NCI-H345 treated with DMSO at 0.1 percent for 48 hours (cell line): Measurements from ENCODE around the gene RSPH1.

Experiments used
- DNase-seq: peaks from one replicate; lab custom pipeline; 2025; ENCODE audit not compliant: unreplicated experiment; lab: John Stamatoyannopoulos, UW

Gene RSPH1

DNA sequence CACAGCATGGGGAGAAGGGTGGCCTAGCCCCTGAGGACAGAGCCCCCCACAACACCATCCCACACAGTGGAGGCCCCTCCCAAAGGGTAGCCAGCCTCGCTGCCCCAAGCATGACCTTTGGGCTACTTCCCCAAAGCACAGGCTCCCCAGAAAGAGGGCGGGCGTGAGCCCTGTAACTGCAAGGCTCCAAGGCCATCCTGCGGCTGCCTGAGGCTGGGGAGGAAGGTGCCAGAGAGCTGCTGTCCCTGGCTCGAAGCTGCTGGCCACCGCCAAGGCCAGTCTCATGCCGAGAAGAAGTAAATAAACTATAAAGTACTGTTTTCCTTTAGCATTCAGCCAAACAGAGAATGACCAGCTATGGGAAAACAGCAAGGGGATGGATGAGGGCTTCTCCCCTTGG is 64.8 kb downstream of the RSPH1 start:
- DNase-seq: no peak

DNA sequence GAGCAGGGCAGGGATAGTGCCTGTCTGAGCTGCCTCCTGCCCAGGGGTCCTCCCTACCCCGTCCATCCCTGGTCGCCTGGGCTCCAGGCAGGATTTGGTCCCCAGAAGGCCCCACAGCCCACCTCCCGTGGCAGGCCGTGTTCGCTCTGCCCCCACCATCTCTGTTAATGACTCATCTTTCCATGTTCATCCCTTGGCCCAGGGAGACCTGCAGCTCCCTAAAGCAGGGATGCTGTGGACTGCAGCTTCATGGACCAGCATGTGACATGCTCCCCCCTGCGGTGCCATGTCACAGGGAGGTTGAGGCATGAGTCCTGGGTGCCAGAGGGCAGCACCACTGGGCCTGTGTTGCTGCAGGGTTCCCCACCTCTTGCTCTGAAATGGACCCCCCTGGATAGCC is 65.5 kb downstream of the RSPH1 start:
- no peak for DNase-seq

DNA sequence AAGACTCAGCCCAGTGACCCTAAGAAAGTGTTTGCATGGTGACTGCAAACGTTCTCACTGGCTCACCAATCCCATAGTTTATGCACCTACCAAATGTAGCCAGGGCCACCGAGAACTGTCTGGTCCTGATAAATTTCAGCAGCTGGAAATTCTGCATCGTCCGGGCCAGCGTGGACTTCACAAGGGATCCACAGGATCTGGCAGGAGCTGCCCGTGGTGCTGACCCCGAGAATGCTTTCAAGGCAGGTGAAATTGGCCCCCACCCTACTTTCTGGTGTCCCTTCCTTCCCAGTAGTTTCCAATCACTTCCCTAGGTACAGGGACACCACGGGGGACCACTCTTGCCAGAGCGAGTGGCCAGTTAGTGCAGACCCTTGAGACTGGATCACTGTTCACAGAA is 66.2 kb downstream of the RSPH1 start:
- DNase-seq: no peak

- DNase-seq: no peak
These were observed 67.0 kb downstream of the RSPH1 start for GRCh38 chr21:42429021-42429420.

DNA sequence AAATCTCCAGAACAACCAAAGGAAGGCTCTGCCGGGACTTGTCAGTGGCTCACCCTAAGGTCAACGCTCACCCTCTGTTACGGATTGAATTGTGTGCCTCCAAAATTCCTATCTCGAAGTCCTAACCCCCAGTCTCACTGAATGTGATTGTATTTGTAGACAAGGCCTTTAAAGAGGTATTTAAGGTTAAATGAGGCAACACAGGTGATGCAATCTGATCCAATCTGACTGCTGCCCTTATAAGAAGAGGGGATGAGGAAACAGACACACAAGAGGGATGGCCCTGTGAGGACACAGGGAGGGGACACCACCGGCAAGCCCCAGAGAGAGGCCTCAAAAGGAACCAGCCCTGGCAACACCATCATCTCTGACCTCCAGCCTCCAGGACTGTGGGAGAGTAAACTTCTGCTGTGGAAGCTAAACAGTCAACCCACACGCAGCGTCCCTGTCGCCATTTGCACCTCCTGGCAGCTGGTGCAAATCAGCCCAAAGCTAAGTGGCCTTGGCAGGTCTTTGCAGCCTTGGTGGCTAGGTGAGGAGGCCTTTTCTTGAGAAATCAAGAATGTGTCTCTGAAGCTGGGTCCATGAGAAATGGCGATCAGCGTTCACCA is 68.1 kb downstream of the RSPH1 start:
- DNase-seq: no peak

DNA sequence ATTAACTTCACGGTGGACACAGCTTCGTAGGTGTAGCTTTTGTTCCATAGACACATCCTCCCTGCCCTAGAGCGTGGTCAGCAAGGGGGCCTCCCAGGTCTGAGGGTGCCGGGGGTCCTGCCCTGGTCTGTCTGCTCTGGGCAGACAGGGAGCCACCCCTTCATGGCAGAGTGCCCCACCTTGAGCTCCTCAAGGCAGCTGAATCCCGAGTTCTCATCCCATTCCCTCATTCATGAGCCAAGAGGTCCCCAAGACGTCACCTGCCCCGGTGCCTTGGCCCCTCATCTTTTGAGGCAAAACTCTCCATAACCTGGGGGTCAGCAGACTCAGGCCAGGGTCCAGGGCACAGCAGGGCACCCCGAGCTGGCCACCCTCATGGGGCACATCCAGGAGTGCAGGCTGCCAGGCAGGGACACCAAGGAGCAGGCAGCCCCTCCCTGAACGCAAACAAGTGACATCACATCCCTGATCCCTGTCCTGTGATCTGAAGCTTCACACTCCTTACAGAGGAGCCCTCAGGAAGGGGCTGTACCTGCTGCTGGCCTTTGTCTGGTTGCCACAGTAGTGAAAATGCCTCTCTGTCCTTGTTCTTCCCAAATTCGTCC is 69.0 kb downstream of the RSPH1 start:
- no peak for DNase-seq

- no peak for DNase-seq
These were observed 69.6 kb downstream of the RSPH1 start for GRCh38 chr21:42426424-42426823.

DNA sequence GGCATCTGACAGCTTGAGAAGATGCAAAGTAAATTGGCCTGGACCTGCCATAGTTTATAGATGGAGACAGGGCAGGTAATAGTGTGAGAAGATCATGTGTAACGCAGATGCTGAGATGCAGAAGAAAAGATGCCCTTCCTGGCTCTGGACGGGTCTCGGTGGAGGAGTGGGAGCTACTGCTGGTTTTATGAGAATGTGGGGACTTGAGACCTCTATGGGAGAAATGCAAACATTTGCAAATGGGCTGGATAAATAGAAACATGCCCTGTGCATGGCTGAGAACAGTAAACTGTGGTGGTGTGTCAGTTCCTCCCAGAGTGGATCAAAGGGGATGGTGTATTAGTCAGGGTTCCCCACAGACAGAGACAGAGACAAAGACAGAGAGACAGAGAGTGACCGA is 70.4 kb downstream of the RSPH1 start:
- DNase-seq: no peak

- no peak for DNase-seq
These were observed 71.0 kb downstream of the RSPH1 start for GRCh38 chr21:42424914-42425541.

DNA sequence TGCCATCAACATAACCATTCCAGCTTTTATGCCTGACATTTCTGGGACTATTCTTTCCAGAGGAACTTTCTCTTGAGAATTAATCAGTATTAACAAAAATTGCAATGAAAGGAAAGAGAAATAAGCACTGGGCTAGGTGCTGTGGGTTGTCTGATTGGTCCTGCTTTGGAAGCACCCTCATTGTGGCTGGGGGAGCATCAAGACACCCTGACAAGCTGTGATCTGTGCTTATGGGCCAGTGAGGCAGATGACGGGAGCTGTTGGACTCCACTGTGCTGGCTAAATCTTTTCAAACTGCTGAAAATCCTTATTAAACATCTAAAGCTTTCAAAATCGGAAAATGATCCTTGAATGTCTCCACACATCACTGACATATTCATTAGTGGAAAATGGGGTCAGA is 72.3 kb downstream of the RSPH1 start:
- DNase-seq: no peak

DNA sequence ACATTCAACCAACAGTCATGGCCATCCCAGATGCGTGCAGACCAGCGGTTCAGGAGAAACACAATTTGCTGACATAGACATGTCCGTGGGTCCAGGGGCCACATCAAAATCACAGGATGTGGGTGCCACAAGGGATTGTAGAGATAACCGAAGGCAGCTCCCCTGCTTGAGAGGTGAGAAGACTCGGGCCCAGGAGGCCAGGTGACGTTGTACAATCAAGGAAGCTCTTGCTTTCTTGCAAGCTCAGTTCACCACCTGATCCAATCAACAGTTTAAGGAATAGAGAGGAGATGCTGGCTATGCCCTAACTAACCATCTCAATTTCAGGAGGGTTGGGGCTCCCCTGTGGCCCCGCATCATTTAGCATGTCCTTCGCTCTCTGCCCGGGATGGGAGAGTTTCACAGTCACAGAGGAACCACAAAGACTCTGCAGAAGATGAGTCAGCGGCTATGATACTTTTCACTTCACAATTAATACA is 72.8 kb downstream of the RSPH1 start:
- DNase-seq: no peak
